IMR-90 (cell line): ENCODE results near the gene SCARB1. TPM values are rescaled to one million over a fixed set of nuclear protein-coding genes. Genes with fewer than 3 reads are reported as not detected.

ENCODE experiments used
- ATAC-seq: fragments of 200-7000 bp; cut with Tn5 transposase; 2 replicates; pipeline ENCODE4 v1.9.1; 2020; ENCODE audit warnings: low read depth, mild to moderate bottlenecking, moderate library complexity
- BruUV-seq: library from RNA; stranded (reverse); fragments of 400-500 nt; replicated peaks from 2 replicates; lab custom pipeline; 2021; lab: Mats Ljungman, UMichigan
- CTCF ChIA-PET: fragments of 300-600 bp; formaldehyde crosslinking; extraction: SDS; loops from one replicate; lab custom pipeline; 2021; ENCODE audit warnings: antibody characterized with exemption; lab: Yijun Ruan, JAX
- POLR2A ChIA-PET: fragments of 300-600 bp; sonication (Branson Sonifier 250); formaldehyde crosslinking; loops from one replicate; lab custom pipeline; 2022; ENCODE audit warnings: antibody characterized with exemption; ENCODE audit not compliant: unreplicated experiment; lab: Charles Lee
- DNase-seq: peaks from one replicate; pipeline ENCODE4 v3.0.0; 2013
- H2AFZ ChIP-seq: replicated peaks from 2 replicates; pipeline ENCODE3; 2013; ENCODE audit warnings: low read length, mild to moderate bottlenecking; ENCODE audit not compliant: poor library complexity
- H2AK5ac ChIP-seq: 2 replicates; pipeline ENCODE4 v1.6.1; 2013; ENCODE audit warnings: low read depth, low read length, inconsistent platforms
- H2AK9ac ChIP-seq: replicated peaks from 2 replicates; pipeline ENCODE3; 2013; ENCODE audit warnings: mild to moderate bottlenecking, low read depth, low read length, moderate library complexity; ENCODE audit not compliant: poor library complexity
- H2BK120ac ChIP-seq: 2 replicates; pipeline ENCODE4 v1.6.1; 2013; ENCODE audit warnings: low read depth, low read length, inconsistent platforms
- H2BK15ac ChIP-seq: 3 replicates; pipeline ENCODE4 v1.6.1; 2013; ENCODE audit warnings: low read depth, low read length, inconsistent platforms
- H2BK20ac ChIP-seq: 2 replicates; pipeline ENCODE4 v1.6.1; 2013; ENCODE audit warnings: low read depth, mild to moderate bottlenecking, inconsistent platforms, low read length, moderate library complexity
- H2BK5ac ChIP-seq: 2 replicates; pipeline ENCODE4 v1.6.1; 2013; ENCODE audit warnings: mild to moderate bottlenecking, low read depth, low read length, inconsistent platforms; ENCODE audit not compliant: poor library complexity, severe bottlenecking
- H3K14ac ChIP-seq: replicated peaks from 2 replicates; pipeline ENCODE4 v1.6.1; 2013; ENCODE audit warnings: low read depth, low read length, inconsistent platforms
- H3K18ac ChIP-seq: 2 replicates; pipeline ENCODE4 v1.6.1; 2013; ENCODE audit warnings: low read depth, low read length, control low read depth
- H3K23ac ChIP-seq: 2 replicates; pipeline ENCODE4 v1.6.1; 2013; ENCODE audit warnings: low read depth, low read length, inconsistent platforms
- H3K27ac ChIP-seq: 2 replicates; pipeline ENCODE4 v1.5.1; 2013; ENCODE audit warnings: mild to moderate bottlenecking, control low read depth, low read length; ENCODE audit not compliant: insufficient read depth
- H3K27me3 ChIP-seq: 2 replicates; pipeline ENCODE4 v1.6.1; 2013; ENCODE audit warnings: low read length; ENCODE audit not compliant: control insufficient read depth, insufficient read depth
- H3K36me3 ChIP-seq: 2 replicates; pipeline ENCODE4 v1.6.1; 2013; ENCODE audit warnings: low read length, mixed read lengths; ENCODE audit not compliant: control insufficient read depth, insufficient read depth
- H3K4ac ChIP-seq: 2 replicates; pipeline ENCODE4 v1.6.1; 2013; ENCODE audit warnings: low read depth, low read length, inconsistent platforms
- H3K4me1 ChIP-seq: 2 replicates; pipeline ENCODE4 v1.6.1; 2013; ENCODE audit warnings: low read length, mixed read lengths; ENCODE audit not compliant: control insufficient read depth, insufficient read depth
- H3K4me2 ChIP-seq: 2 replicates; pipeline ENCODE4 v1.6.1; 2013; ENCODE audit warnings: low read depth, mild to moderate bottlenecking, control low read depth, low read length, moderate library complexity
- H3K4me3 ChIP-seq: 2 replicates; pipeline ENCODE4 v1.5.1; 2013; ENCODE audit warnings: low read depth, mild to moderate bottlenecking, control low read depth, low read length, moderate library complexity; ENCODE audit not compliant: insufficient read depth
- H3K56ac ChIP-seq: 2 replicates; pipeline ENCODE4 v1.6.1; 2013; ENCODE audit warnings: low read length, inconsistent platforms; ENCODE audit not compliant: insufficient read depth; ENCODE audit errors: extremely low read depth
- H3K79me1 ChIP-seq, 2 experiments: 2 replicates each; pipeline ENCODE4 v1.6.1; 2013; ENCODE audit warnings: low read length in 2 of 2, inconsistent platforms in 1 of 2, low read depth in 1 of 2
- H3K9ac ChIP-seq: 2 replicates; pipeline ENCODE4 v1.6.1; 2013; ENCODE audit warnings: low read depth, low read length, control low read depth
- H3K9me1 ChIP-seq: 2 replicates; pipeline ENCODE4 v1.6.1; 2013; ENCODE audit warnings: low read length, inconsistent platforms; ENCODE audit not compliant: insufficient read depth
- H3K9me3 ChIP-seq: 2 replicates; pipeline ENCODE4 v1.6.1; 2013; ENCODE audit warnings: low read length; ENCODE audit not compliant: control insufficient read depth, insufficient read depth
- H4K20me1 ChIP-seq: 2 replicates; pipeline ENCODE4 v1.6.1; 2013; ENCODE audit warnings: low read length, inconsistent platforms; ENCODE audit not compliant: insufficient read depth
- H4K5ac ChIP-seq: 2 replicates; pipeline ENCODE4 v1.6.1; 2013; ENCODE audit warnings: mild to moderate bottlenecking, low read depth, low read length, control low read depth
- H4K8ac ChIP-seq, 2 experiments: 2 replicates each; pipeline ENCODE4 v1.6.1; 2013; ENCODE audit warnings: low read depth in 2 of 2, low read length in 2 of 2, control low read depth in 1 of 2, inconsistent platforms in 1 of 2
- H4K91ac ChIP-seq: 2 replicates; pipeline ENCODE4 v1.6.1; 2013; ENCODE audit warnings: low read depth, low read length, inconsistent platforms; ENCODE audit not compliant: insufficient read depth
- BHLHE40 ChIP-seq: fragments of 150-350 bp; IDR thresholded peaks from 2 replicates; pipeline ENCODE4 v1.6.1; 2016; ENCODE audit warnings: mild to moderate bottlenecking, low read depth, low read length
- FOS ChIP-seq: fragments of 150-350 bp; IDR thresholded peaks from 2 replicates; pipeline ENCODE4 v1.6.1; 2016; ENCODE audit warnings: low read depth, low read length
- MAFK ChIP-seq: IDR thresholded peaks from 2 replicates; pipeline ENCODE4 v1.6.1; 2012; ENCODE audit warnings: low read depth, low read length, improper control_type of control experiment
- MAZ ChIP-seq: IDR thresholded peaks from 2 replicates; pipeline ENCODE4 v1.6.1; 2012; ENCODE audit warnings: low read depth, mild to moderate bottlenecking, low read length, improper control_type of control experiment, moderate library complexity, borderline replicate concordance
- NFE2L2 ChIP-seq: fragments of 150-350 bp; IDR thresholded peaks from 2 replicates; pipeline ENCODE4 v1.6.1; 2016; ENCODE audit warnings: low read depth, mild to moderate bottlenecking, low read length
- POLR2A ChIP-seq: IDR thresholded peaks from 2 replicates; pipeline ENCODE4 v1.6.1; 2012; ENCODE audit warnings: mild to moderate bottlenecking, low read depth, low read length
- RAD21 ChIP-seq: IDR thresholded peaks from 2 replicates; pipeline ENCODE4 v1.6.1; 2012; ENCODE audit warnings: low read length, improper control_type of control experiment
- RCOR1 ChIP-seq: IDR thresholded peaks from 2 replicates; pipeline ENCODE4 v1.6.1; 2012; ENCODE audit warnings: mild to moderate bottlenecking, low read length, improper control_type of control experiment; ENCODE audit not compliant: insufficient replicate concordance
- RFX5 ChIP-seq: IDR thresholded peaks from 2 replicates; pipeline ENCODE4 v1.8.0; 2012; ENCODE audit warnings: low read depth, mild to moderate bottlenecking, low read length, moderate library complexity
- SMC3 ChIP-seq: fragments of 150-350 bp; IDR thresholded peaks from 2 replicates; pipeline ENCODE4 v1.6.1; 2016; ENCODE audit warnings: low read depth, mild to moderate bottlenecking, antibody characterized with exemption, low read length, moderate library complexity
- WGBS, 2 experiments: methylation state at CpG; one replicate each; pipeline versions ENCODE4 v1.1.5 to v1.1.7; 2013; ENCODE audit warnings: missing lambda C conversion rate in 2 of 2; ENCODE audit not compliant: insufficient read length in 1 of 2; ENCODE audit errors: extremely low coverage in 2 of 2; 5-methylcytosine and 5-hydroxymethylcytosine counted together
- dilution Hi-C: fragments of 300-500 bp; cut with HindIII; formaldehyde crosslinking; loops from one replicate; pipeline ENCODE4 v1.14.3; 2018; ENCODE audit warnings: low sequenced_read_pairs; ENCODE audit not compliant: unreplicated experiment
- in situ Hi-C: fragments of 300-500 bp; cut with MboI; formaldehyde crosslinking; loops from 3 replicates; pipeline ENCODE4 v1.14.3; 2019; ENCODE audit warnings: low sequenced_read_pairs, inconsistent platforms, mixed read lengths
- intact Hi-C: fragments of 100-400 bp; cut with micrococcal nuclease; formaldehyde crosslinking; loops from 2 replicates; pipeline ENCODE4 v1.10.0; 2022
- polyA plus RNA-seq, 3 experiments: library from polyadenylated mRNA; depleted of rRNA; stranded (reverse); fragments of >200 nt; gene quantifications; 2 replicates each; pipeline ENCODE4 v1.2.3, GENCODE V29; 2012; ENCODE audit warnings: low replicate concordance in 1 of 3
- total RNA-seq: library from RNA; depleted of rRNA; stranded (reverse); fragments of >200 nt; gene quantifications from 2 replicates; pipeline ENCODE4 v1.2.3, GENCODE V29; 2012
- TF ChIP-seq, protein P1 (sequence below): conservative IDR thresholded peaks from 2 replicates; pipeline ENCODE4 v1.5.1; 2012; ENCODE audit warnings: mild to moderate bottlenecking, low read depth, low read length, improper control_type of control experiment
- TF ChIP-seq, protein P2 (sequence below): fragments of 150-350 bp; IDR thresholded peaks from 2 replicates; pipeline ENCODE4 v1.6.1; 2016; ENCODE audit warnings: low read depth, mild to moderate bottlenecking, low read length, moderate library complexity, borderline replicate concordance

SCARB1 gene
- total and polyA plus RNA-seq, 2 of the 4 experiments (the other 2 are of a cell fraction) = 3.0 to 24.8 TPM

DNA sequence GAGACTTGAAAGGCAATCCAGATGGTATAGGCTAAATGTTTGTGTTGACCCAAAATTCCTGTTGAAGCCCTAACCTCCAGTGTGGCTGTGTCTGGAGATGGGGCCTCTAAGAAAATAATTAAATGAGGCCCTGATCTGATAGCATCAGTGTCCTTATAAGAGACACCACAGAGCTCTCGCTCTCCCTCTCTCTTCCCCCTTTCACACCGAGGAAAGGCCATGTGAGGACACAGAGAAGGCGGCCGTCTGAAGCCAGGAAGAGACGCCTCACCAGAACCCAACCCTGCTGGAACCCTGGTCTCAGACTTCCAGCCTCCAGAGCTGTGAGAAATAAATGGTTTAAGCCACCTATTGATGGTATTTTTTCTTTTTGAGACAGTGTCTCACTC, 87.5 kb downstream of the SCARB1 start:
- Histone ChIP-seq H4K20me1 (no peaks in the 10 kb centered on the region), H3K18ac (peak overlapping the region; percentile 17; the same call in 1 of the 2 replicates), H3K9ac (no peak overlapping the region), H2AK9ac (no peak overlapping the region), H3K79me1 (no peaks in the 10 kb centered on the region), H3K9me3 (no peaks in the 10 kb centered on the region), H2AK5ac (no peak overlapping the region), H2BK120ac (peak overlapping the region; percentile 35; the same call in 1 of the 2 replicates), H3K23ac (no peak overlapping the region), H3K36me3 (no peaks in the 10 kb centered on the region), H4K91ac (peak overlapping the region; percentile 24; the same call in 1 of the 2 replicates), H3K4me2 (peak overlapping the region; percentile 8; the same call in 1 of the 2 replicates), H2BK5ac (peak overlapping the region; percentile 42), H3K9me1 (peaks cover 7% of the 10 kb centered on the region), H3K4me1 (peaks cover 12% of the 10 kb centered on the region), H4K8ac (no peak overlapping the region), H3K14ac (no peak overlapping the region), H2BK15ac (peak overlapping the region; percentile 48; the same call in 1 of the 3 replicates), H3K56ac (no peak overlapping the region), H2BK20ac (0 out of 2 replicates have a peak overlapping the region, but pooled peaks have one; percentile 33), H2AFZ (no peak overlapping the region), H4K5ac (no peak overlapping the region), H3K4me3 (no peak overlapping the region), H3K27me3 (no peaks in the 10 kb centered on the region), H3K27ac (peak overlapping the region; percentile 51; the same call in 1 of the 2 replicates), H3K4ac (peak overlapping the region; percentile 56)
- WGBS, 2 experiments = no CpG with 5 or more reads among the region's 5 CpGs
- in situ Hi-C loops = no loop called here
- no TSS peak for BruUV-seq
- dilution Hi-C loops = no loop called here
- CTCF ChIA-PET = interaction anchor here (0.6 kb wide), 1 partner anchor 519 kb away, joined by 3 read pairs; no protein-coding TSS in a partner anchor
- ATAC-seq (peak; percentile 26), DNase-seq (no peak)
- no peak for TF ChIP-seq RCOR1
- no peak for TF ChIP-seq RFX5
- TF ChIP-seq, protein P1, sequence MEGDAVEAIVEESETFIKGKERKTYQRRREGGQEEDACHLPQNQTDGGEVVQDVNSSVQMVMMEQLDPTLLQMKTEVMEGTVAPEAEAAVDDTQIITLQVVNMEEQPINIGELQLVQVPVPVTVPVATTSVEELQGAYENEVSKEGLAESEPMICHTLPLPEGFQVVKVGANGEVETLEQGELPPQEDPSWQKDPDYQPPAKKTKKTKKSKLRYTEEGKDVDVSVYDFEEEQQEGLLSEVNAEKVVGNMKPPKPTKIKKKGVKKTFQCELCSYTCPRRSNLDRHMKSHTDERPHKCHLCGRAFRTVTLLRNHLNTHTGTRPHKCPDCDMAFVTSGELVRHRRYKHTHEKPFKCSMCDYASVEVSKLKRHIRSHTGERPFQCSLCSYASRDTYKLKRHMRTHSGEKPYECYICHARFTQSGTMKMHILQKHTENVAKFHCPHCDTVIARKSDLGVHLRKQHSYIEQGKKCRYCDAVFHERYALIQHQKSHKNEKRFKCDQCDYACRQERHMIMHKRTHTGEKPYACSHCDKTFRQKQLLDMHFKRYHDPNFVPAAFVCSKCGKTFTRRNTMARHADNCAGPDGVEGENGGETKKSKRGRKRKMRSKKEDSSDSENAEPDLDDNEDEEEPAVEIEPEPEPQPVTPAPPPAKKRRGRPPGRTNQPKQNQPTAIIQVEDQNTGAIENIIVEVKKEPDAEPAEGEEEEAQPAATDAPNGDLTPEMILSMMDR = no peak
- TF ChIP-seq, protein P2, sequence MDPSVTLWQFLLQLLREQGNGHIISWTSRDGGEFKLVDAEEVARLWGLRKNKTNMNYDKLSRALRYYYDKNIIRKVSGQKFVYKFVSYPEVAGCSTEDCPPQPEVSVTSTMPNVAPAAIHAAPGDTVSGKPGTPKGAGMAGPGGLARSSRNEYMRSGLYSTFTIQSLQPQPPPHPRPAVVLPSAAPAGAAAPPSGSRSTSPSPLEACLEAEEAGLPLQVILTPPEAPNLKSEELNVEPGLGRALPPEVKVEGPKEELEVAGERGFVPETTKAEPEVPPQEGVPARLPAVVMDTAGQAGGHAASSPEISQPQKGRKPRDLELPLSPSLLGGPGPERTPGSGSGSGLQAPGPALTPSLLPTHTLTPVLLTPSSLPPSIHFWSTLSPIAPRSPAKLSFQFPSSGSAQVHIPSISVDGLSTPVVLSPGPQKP = no peak
- TF ChIP-seq MAFK = no peak
- TF ChIP-seq MAZ = no peak
- no peak for TF ChIP-seq SMC3
- no peak for TF ChIP-seq NFE2L2
- TF ChIP-seq BHLHE40 = no peak
- no peak for TF ChIP-seq FOS
- no peak for TF ChIP-seq RAD21
- TF ChIP-seq POLR2A = no peak
- intact Hi-C loops = no loop called here
- POLR2A ChIA-PET = no interaction called here
